AML-193 (cell line): ENCODE results near the gene WDR5.

Experiments used
- DNase-seq, 2 experiments: peaks; one replicate each; lab custom pipeline; 2025; lab: John Stamatoyannopoulos, UW

WDR5 gene

DNA sequence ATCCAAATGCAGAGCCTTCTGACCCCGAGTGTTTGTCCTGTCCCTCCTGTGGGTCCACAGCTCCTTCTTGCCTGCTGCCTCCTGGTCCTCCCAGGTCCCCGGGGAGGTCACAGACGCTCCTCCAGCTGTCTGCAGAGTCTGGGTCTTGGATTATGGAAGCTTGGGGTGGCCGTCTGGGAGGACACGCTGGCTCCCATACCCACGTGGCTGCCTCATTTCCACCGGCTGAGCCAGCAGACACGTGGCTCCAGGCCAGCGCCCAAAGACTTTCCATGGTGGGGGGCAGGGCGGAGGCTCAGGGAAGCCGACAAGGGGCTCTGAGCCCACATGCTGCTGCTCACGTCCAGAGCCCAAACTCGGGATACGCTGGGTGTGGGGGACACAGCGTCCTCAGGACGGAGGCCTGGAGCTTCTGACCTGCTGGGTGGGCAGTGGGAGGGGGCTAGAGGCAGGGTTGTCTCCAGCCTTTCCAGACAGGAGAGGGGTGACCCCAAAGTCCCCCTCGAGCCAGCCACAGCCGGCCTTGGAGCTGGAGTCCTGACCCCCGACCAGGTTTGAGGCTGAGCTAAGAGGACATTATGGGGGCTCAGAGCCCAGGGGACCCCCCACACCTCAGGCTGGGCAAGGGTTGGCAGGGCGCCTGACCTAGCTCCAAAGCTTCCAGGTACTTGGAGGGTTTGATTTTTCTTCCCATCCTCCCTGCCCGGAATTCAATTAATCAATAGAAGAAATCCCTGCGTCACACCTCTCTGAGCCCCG, 52.7 kb downstream of the WDR5 start:
- no peak for DNase-seq

DNA sequence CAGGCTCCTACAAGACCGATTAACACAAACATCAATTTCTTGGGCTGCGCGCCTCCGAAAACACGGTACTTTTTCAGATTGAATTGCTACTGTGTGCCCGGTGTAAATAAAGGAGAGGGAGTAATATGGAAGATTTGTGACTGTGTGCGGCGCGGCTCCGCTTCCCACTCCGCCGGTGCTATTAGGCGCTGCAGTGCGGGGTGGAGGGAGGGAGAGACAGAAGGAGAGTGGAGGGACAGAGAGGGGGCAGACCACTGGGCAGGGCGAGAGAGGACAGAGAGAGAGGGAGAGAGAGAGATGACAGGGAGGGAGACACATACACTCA, 53.2 kb downstream of the WDR5 start:
- no peak for DNase-seq

DNA sequence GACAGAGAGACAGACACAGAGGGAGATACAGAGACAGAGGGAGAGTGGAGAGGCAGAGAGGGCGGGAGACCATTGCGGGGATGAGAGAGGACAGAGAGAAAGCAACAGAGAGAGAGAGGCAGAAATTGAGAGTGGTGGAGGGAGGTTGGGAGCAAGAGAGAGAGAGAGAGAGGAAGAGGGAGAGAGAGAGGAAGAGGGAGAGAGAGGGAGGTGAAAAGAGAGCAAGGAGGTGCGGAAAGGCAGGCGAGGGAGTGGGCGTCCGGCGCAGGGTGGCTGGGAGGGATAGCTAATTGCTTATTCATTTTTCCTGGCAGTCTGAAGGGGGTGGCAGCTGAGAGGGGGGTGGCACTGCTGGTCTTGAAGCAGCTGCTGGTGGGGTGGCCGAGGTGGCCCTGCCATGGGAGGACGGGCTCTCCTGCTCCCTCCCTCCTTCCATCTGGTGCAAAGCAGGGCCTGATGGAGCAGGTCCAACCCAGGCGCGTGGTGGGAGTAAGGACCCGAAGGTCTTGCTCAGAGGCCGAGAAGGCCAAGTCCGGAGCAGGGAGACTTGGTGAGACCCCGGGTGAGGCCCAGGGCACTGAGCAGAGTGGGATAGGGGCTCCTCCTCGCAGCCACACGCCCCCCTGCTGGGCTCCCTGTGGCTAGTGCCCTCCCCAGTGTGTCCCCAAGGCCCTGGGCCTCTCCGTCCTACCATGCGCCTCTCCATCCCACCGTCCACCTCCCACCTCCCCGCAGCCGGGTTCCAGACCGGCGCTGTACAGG, 53.8 kb downstream of the WDR5 start:
- no peak for DNase-seq

DNA sequence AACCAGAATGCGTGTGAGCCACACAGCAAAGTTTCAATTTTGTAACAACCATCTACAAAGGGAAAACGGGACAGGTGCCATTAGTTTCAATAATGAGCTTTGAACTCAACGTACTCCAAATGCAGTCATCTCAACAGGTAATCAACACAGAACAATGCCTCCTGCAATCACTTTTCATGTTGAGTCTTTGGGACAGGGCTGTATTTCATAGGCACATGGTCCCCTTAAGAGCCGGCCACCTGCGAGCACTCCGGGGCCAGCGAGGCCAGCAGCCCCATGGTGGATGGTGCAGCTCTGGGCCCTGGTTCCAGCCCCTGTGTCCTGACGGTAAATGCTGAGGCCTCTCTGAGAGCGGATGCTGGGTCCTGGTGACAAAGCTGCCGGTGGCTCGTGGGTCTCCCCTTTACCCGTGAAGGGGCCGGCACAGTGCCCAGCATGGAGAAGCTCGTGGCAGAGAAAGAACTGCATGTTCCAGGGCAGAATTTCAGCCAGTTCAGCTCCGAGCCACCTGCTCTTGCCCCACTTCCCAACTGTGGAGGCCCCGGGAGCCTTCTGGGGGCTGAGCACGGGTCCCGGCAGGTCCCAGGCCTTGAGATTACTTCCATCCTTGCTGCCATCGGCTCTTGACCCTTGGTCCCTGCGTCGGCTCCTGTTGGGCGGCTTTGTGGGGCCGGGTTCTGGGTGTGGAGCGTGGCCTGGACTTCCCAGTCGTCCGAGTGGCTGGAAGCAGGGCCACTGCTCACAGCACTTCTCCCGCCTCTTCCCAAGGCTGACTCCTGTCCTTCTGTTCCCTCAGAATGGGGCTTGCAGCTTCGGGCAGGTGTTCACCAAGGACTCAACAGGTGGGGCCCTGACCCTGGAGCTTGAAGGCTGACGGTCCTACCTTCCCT, 54.6 kb downstream of the WDR5 start:
- DNase-seq: no peak

- no peak for DNase-seq
These were observed 55.8 kb downstream of the WDR5 start for GRCh38 chr9:134191455-134192209.

DNA sequence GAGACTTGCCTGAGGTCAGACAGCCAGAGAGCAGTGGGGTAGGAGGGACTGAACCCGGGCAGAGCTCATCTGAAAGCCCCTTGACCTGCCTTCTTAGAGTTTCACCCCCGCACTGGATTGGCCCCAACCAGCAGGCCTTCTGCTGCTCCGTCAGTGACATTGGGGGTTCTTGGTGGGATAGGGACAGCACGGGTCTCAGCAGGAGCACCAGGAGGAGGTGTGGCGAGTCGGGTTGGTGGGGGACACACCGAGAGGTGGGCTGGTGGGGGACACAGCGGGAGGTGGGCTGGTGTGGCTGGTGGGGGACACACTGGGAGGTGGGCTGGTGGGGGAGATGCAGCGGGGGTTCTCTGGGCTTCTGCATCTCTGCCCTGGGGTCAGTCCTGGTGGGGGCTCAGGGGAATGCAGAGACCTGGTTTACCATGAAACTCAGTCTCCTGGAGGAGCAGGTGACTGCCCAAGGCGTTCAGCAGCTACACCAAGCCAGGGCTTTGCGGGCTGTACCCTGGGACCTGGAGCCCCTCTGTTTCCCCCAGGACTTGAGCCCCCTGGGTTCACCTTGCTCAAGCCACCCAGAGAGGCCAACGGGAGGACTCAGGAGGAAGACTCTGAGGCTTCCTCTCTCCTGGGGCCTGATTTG, 56.5 kb downstream of the WDR5 start:
- no peak for DNase-seq

DNA sequence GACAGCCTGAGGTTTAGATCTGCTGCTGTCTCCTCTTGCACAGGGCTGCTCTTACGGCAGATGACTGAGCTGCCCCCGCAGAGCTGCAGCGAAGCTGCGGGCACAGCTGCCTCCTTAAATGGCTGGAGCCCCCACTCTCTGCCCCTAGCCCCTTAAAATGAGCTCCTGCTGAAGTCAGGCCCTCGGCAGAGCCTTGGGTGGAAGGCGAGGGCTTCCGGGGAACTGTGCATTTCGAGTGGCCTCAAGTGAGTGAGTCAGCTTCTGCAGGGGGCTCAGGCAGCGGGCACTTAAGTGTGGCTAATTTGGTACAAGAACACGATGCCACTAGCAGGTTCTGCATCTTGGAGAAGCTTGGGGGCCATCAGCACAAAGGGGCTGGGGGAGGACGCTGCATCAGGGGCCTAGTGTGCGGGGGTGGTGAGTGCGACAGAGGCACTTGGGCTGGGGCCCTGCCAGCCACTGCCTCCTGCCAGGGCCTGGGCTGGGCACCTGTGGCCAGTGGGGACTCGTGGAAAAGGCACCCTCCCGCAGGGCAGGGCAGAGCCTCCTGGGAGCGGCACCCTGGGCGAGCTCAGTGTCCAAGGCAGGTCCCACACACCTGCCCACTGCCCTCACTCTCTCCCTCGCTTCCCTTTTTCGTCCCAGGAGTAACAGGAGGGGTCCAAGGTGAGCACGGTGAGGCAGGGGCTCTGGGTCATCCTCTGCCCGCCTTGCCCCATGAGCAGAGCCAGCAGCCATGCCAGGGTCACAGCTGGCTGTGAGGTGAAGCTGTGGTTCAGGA, 57.3 kb downstream of the WDR5 start:
- DNase-seq: no peak

GRCh38 chr9:134193912-134194535, 58.1 kb downstream of the WDR5 start:
- no peak for DNase-seq

GRCh38 chr9:134195558-134195957, 59.7 kb downstream of the WDR5 start:
- peak; percentile 72 to 81 for DNase-seq

- DNase-seq: no peak
These were observed 61.0 kb downstream of the WDR5 start for GRCh38 chr9:134196911-134197310.

DNA sequence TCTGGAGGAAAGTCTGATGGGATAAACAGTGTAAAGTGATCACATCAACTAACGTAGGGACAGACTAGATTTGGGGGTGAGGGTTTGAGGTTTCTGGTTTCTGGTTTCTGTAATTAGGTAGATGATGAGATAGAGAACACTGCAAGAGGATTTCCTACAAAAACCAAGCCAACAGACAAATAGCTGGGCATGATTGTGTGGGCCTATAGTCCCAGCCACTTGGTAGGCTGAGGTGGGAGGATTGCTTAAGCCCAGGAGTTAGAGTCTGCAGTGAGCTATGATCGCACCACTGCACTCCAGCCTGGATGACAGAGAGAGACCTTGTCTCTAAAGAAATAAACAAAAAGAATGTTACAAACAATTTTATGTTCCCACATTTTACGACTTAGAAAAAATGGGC, 62.9 kb downstream of the WDR5 start:
- DNase-seq: no peak

GRCh38 chr9:134200730-134201129, 64.8 kb downstream of the WDR5 start:
- DNase-seq: no peak

GRCh38 chr9:134203224-134203623, 67.3 kb downstream of the WDR5 start:
- DNase-seq: no peak

DNA sequence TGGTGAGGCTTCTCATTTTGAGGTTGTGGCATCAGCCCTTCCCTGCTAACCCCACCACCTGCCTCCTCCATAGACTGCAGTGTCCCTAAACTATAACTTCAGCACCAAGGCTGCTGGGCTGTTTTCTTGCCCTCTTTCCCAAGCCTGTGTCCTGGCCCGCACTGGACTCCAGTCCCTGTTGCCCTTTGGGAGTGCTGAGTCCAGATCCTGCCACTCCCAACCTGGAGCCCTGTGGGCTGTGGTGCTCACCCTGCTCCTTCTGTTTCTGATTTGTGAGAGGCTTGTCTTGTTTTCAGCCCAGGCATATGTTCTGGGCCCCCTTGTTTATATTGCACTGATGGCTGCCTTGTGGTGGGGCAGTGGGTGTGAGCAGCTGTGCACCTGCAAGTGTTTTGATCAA, 68.2 kb downstream of the WDR5 start:
- no peak for DNase-seq

DNA sequence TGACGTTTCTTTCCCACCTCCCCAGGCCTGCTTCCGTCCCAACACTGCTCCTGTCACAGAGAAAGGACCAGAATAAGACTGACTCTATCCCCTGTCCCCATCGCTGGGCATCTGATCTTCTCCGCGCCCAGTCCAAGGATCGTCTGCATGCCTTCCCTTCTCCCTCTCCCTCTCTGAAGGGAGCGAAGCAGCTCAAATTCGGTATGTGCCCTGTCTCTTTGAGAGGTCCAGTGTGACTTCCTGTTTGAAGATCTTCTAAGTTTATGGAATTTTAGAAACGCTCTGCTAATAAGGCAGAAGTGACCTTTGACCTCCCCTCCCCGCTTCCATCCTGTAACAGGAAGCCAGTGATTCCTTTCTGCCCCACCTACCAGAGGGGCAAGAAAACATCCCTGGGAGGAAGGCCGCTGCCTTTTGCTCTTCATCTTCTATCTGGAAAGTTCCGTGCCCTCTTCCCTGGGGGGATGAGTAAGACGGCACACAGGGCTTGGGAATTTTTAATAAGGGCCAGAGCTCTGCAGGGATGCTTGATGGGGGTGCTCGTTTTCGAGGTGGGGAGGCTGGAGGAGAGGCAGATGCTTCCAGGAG, 69.2 kb downstream of the WDR5 start:
- DNase-seq: no peak

- DNase-seq: no peak
These were observed 69.9 kb downstream of the WDR5 start for GRCh38 chr9:134205672-134206310.

GRCh38 chr9:134206311-134207300, 70.7 kb downstream of the WDR5 start:
- DNase-seq: no peak

DNA sequence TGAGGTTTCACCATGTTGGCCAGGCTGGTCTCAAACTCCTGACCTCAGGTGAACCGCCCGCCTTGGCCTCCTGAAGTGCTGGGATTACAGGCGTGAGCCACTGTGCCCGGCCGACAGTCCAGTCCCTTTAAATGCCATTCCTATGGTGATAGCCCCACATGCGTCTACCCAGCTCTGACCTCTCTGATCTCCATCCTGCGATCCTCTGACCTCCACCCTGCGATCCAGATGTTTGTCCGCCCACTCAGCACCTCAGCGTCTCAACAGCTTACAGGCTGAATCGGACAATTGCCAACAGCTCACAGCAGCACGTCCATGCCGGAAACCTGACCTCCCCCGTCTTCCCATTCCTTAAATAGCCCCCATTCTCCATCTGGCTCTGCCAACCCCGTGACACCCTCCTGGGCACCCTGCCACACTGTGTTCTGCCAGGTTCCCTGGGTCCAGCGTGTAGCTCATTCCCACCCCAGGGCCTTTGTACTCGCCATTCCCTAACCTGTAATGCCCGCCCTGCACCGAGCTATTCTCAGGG, 72.5 kb downstream of the WDR5 start:
- no peak for DNase-seq
